IPS DF 4.7 (cell line): ENCODE results near the gene FAM217B.

ENCODE experiments used
- DNase-seq: peaks from one replicate; pipeline ENCODE4 v3.0.0-alpha.2; 2013; ENCODE audit warnings: low spot score; ENCODE audit errors: extremely low read depth

FAM217B gene

GRCh38 chr20:59976156-59976782 is 36.1 kb downstream of the FAM217B start:
- DNase-seq = no peak

GRCh38 chr20:59977086-59977485 is 36.9 kb downstream of the FAM217B start:
- DNase-seq = no peak

- no peak for DNase-seq
Observed at GRCh38 chr20:59983076-59983475, 42.9 kb downstream of the FAM217B start.

- DNase-seq = no peak
Observed at GRCh38 chr20:59984541-59984940, 44.4 kb downstream of the FAM217B start.

- no peak for DNase-seq
Observed at GRCh38 chr20:59985164-59985563, 45.0 kb downstream of the FAM217B start.

- no peak for DNase-seq
Observed at GRCh38 chr20:59985864-59986263, 45.7 kb downstream of the FAM217B start.

GRCh38 chr20:59987135-59987534 is 46.9 kb downstream of the FAM217B start:
- no peak for DNase-seq

- no peak for DNase-seq
Observed at GRCh38 chr20:59988141-59988540, 48.0 kb downstream of the FAM217B start.

GRCh38 chr20:59992526-59993084 is 52.4 kb downstream of the FAM217B start:
- no peak for DNase-seq

- no peak for DNase-seq
Observed at GRCh38 chr20:59993736-59994430, 53.7 kb downstream of the FAM217B start.

GRCh38 chr20:59994697-59995122 is 54.5 kb downstream of the FAM217B start:
- peak; percentile 90 for DNase-seq

- DNase-seq = no peak
Observed at GRCh38 chr20:59996108-59996507, 55.9 kb downstream of the FAM217B start.

- no peak for DNase-seq
Observed at GRCh38 chr20:59997896-59998295, 57.7 kb downstream of the FAM217B start.
